PFSK-1 (cell line): Measurements from ENCODE around the gene ELF2.

Experiments
- FOXP2 ChIP-seq: optimal IDR thresholded peaks from 2 replicates; pipeline ENCODE3; 2011; ENCODE audit warnings: borderline replicate concordance, control low read depth, inconsistent platforms; ENCODE audit not compliant: insufficient read depth; ENCODE audit errors: extremely low read length, extremely low read depth
- POLR2AphosphoS5 ChIP-seq: IDR thresholded peaks from 2 replicates; pipeline ENCODE4 v1.6.1; 2012; ENCODE audit warnings: low read depth, mild to moderate bottlenecking, control low read depth, low read length, moderate library complexity
- SIN3A ChIP-seq: IDR thresholded peaks from 2 replicates; pipeline ENCODE4 v1.6.1; 2012; ENCODE audit warnings: mild to moderate bottlenecking, low read length, moderate library complexity, borderline replicate concordance; ENCODE audit not compliant: insufficient read depth
- TAF1 ChIP-seq: IDR thresholded peaks from 2 replicates; pipeline ENCODE4 v1.6.1; 2012; ENCODE audit warnings: low read length, control low read depth, borderline replicate concordance; ENCODE audit not compliant: insufficient read depth
- TF ChIP-seq, protein P1 (sequence below), 2 experiments: IDR thresholded peaks; 2 replicates each; pipeline versions ENCODE4 v1.6.1 to v1.8.0; 2011 to 2012; ENCODE audit warnings: low read depth in 2 of 2, low read length in 2 of 2, control low read depth in 1 of 2, inconsistent platforms in 1 of 2, mild to moderate bottlenecking in 1 of 2, moderate library complexity in 1 of 2; ENCODE audit not compliant: insufficient read depth in 1 of 2

The ELF2 gene

DNA sequence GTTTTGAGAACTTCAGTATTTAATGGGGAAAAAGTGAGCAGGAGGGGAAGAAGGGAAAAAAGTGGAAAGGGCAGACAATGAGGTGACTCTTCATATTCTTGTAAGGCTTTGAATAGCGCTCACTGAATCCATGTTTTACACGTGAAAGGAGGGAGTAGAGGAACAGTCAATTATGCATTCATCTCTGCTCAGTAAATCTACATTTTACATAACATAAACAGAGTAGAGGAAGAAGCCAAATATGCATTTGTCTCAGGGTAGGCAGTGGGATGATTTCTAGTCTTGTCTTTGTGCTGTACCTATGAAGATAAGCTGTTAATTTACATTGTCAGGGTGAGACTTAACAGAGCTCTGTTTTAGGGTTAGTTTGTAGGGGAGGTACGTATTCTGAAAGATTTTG, 19.4 kb upstream of the ELF2 start:
- no peak for TF ChIP-seq FOXP2
- no peak for TF ChIP-seq TAF1
- no peak for TF ChIP-seq SIN3A
- TF ChIP-seq, protein P1, sequence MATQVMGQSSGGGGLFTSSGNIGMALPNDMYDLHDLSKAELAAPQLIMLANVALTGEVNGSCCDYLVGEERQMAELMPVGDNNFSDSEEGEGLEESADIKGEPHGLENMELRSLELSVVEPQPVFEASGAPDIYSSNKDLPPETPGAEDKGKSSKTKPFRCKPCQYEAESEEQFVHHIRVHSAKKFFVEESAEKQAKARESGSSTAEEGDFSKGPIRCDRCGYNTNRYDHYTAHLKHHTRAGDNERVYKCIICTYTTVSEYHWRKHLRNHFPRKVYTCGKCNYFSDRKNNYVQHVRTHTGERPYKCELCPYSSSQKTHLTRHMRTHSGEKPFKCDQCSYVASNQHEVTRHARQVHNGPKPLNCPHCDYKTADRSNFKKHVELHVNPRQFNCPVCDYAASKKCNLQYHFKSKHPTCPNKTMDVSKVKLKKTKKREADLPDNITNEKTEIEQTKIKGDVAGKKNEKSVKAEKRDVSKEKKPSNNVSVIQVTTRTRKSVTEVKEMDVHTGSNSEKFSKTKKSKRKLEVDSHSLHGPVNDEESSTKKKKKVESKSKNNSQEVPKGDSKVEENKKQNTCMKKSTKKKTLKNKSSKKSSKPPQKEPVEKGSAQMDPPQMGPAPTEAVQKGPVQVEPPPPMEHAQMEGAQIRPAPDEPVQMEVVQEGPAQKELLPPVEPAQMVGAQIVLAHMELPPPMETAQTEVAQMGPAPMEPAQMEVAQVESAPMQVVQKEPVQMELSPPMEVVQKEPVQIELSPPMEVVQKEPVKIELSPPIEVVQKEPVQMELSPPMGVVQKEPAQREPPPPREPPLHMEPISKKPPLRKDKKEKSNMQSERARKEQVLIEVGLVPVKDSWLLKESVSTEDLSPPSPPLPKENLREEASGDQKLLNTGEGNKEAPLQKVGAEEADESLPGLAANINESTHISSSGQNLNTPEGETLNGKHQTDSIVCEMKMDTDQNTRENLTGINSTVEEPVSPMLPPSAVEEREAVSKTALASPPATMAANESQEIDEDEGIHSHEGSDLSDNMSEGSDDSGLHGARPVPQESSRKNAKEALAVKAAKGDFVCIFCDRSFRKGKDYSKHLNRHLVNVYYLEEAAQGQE (IDR thresholded peaks at IDR 0.05; ENCODE audit: insufficient read depth in 1 of 2, low read depth in 2 of 2, low read length in 2 of 2) = no peak
- no peak for TF ChIP-seq POLR2AphosphoS5

DNA sequence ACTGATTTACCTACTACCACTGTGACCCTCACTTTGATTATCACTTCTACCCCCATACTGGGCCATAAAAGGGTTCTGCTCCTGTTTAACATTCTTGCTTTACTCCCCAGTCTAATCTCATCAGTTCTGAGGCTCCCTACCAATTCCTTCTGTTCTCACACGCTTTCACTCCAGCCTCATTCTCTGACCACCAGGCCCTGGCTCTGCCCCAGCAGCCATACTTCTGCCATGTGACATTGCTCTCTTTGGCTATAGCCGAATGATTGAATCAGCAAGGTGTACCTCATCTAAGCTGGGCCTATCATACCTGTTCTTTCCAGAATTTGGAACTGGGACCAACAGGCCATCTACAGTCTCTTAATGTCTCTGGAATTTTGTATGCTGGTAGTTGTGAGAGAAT, 14.4 kb upstream of the ELF2 start:
- TF ChIP-seq TAF1 (no peak), POLR2AphosphoS5 (no peak), FOXP2 (no peak)

DNA sequence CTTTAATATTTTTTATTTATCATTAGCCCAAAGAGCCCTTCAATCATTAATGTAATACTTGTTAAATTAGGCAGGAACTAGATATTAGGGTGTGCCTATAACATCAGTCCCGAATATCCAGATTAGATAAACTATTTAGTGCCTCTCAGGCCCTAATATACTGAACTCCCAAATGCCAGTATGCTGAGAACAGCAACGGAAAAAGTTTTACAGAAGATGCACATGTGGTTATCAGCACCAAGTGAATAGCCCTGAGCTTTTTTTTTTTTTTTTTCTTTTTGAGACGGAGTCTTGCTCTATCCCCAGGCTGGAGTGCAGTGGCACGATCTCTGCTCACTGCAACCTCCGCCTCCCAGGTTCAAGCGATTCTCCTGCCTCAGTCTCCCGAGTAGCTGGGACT, 13.0 kb upstream of the ELF2 start:
- TF ChIP-seq TAF1 (no peak), FOXP2 (no peak), POLR2AphosphoS5 (no peak), SIN3A (no peak)
- TF ChIP-seq, protein P1 (IDR thresholded peaks at IDR 0.05; ENCODE audit: insufficient read depth in 1 of 2, low read depth in 2 of 2, low read length in 2 of 2) = no peak

DNA sequence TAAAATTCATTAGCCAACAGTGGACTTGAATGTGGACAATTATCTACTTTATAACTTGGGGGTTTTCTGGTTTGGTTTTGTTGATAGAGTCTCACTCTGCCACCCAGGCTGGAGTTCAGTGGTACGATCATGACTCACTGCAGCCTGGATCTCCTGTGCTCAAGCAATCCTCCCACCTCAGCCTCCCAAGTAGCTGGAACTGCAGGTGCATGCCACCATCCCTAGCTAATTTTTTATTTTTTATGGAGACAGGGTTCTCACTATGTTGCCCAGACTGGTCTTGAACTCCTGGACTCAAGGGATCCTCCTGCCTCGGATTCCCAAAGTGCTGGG, 12.4 kb upstream of the ELF2 start:
- no peak for TF ChIP-seq SIN3A
- no peak for TF ChIP-seq TAF1
- TF ChIP-seq FOXP2 = no peak
- TF ChIP-seq, protein P1 (IDR thresholded peaks at IDR 0.05; ENCODE audit: insufficient read depth in 1 of 2, low read depth in 2 of 2, low read length in 2 of 2) = no peak

DNA sequence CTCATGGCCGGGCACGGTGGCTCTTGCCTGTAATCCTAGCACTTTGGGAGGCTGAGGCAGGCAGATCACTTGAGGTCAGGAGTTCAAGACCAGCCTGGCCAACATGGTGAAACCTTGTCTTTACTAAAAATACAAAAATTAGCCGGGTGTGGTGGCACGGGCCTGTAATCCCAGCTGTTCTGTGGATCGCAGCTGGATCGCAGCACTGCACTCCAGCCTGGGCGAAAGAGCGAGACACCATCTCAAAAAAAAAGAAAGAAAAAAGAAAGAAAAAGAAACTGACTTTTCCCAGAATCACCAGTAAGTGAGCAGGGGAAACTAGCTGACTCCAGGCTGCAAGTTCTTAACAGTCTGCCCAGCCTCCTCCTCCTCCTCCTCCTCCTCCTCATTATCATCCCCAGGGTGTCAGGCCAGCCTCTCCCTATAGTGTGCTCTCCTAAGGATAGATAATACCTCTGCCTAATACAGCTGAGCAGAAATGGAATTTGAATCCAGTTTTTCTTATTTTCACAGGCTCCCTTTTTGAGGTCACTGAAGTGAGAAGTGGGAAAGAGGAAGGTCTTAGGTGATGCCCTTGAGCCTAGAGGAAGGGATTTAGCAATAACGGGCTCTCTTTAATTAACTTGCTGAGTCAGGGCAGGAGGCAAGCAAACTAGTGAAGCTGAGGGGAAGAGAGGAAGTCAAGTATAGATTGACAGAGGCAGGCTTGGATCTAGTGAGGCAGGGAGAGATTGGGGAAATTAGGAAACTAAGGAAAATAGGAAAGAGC, 11.8 kb upstream of the ELF2 start:
- TF ChIP-seq FOXP2 (no peak), POLR2AphosphoS5 (no peak), SIN3A (no peak), TAF1 (no peak)
- TF ChIP-seq, protein P1 (IDR thresholded peaks at IDR 0.05; ENCODE audit: insufficient read depth in 1 of 2, low read depth in 2 of 2, low read length in 2 of 2) = no peak
